Endothelial cell of umbilical vein (primary cell): ENCODE results near the gene GNG10. TPM values are rescaled to one million over a fixed set of nuclear protein-coding genes. Genes with fewer than 3 reads are reported as not detected.

ENCODE experiments used
- BruUV-seq: library from RNA; stranded (reverse); fragments of 400-500 nt; replicated peaks from 2 replicates; lab custom pipeline; 2021; lab: Mats Ljungman, UMichigan
- CTCF ChIA-PET: fragments of 300-600, 350-600 bp; sonication (Branson Sonifier 250); formaldehyde crosslinking; loops from one replicate; lab custom pipeline; 2021; ENCODE audit warnings: antibody characterized with exemption, inconsistent platforms; lab: Charles Lee
- POLR2A ChIA-PET: fragments of 300-600, 350-600 bp; sonication (Branson Sonifier 250); formaldehyde crosslinking; loops from one replicate; lab custom pipeline; 2021; ENCODE audit warnings: antibody characterized with exemption, inconsistent platforms; lab: Charles Lee
- DNase-seq: peaks from one replicate; pipeline ENCODE4 v3.0.0-alpha.2; 2011; ENCODE audit warnings: low read depth, low spot score
- FAIRE-seq: peaks from 2 replicates; lab custom pipeline; 2011; peaks lifted over from hg19 to GRCh38; lab: Jason Lieb, UNC
- H2AFZ ChIP-seq: 2 replicates; pipeline ENCODE4 v1.6.0; 2012; ENCODE audit warnings: low read depth, low read length, control low read depth, inconsistent platforms
- H3K27ac ChIP-seq: 2 replicates; pipeline ENCODE4 v1.5.1; 2011; ENCODE audit warnings: low read depth, mild to moderate bottlenecking, control low read depth, low read length, moderate library complexity; ENCODE audit not compliant: insufficient read depth
- H3K27me3 ChIP-seq, 2 experiments: 2 replicates each; pipeline versions ENCODE4 v1.6.0 to v1.6.1; 2011; ENCODE audit warnings: low read length in 2 of 2, mixed read lengths in 1 of 2; ENCODE audit not compliant: control insufficient read depth in 2 of 2, insufficient read depth in 2 of 2
- H3K36me3 ChIP-seq, 2 experiments: 2 replicates in 1 of 2; 3 replicates in 1 of 2; pipeline ENCODE4 v1.5.1; 2011; ENCODE audit warnings: low read length in 2 of 2, mild to moderate bottlenecking in 1 of 2, moderate library complexity in 1 of 2; ENCODE audit not compliant: control insufficient read depth in 2 of 2, insufficient read depth in 2 of 2; ENCODE audit errors: extremely low read depth in 1 of 2
- H3K4me1 ChIP-seq: 3 replicates; pipeline ENCODE4 v1.5.1; 2011; ENCODE audit warnings: mild to moderate bottlenecking, low read length; ENCODE audit not compliant: control insufficient read depth, insufficient read depth; ENCODE audit errors: extremely low read depth
- H3K4me2 ChIP-seq: 2 replicates; pipeline ENCODE4 v1.6.1; 2011; ENCODE audit warnings: low read length, control low read depth, mixed read lengths; ENCODE audit not compliant: insufficient read depth
- H3K4me3 ChIP-seq, 3 experiments: fragments of 200-600 bp in 1 of 3; sonication (generic), shearing (Covaris generic) in 1 of 3; replicated peaks in 1 of 3; 2 replicates each; pipeline ENCODE4 v1.5.1; 2011 to 2016; ENCODE audit warnings: control low read depth in 3 of 3, low read length in 3 of 3, mild to moderate bottlenecking in 2 of 3, inconsistent platforms in 1 of 3, low read depth in 1 of 3, moderate library complexity in 1 of 3; ENCODE audit not compliant: insufficient read depth in 1 of 3
- H3K79me2 ChIP-seq: 2 replicates; pipeline ENCODE4 v1.6.0; 2012; ENCODE audit warnings: low read length, inconsistent platforms; ENCODE audit not compliant: control insufficient read depth, insufficient read depth
- H3K9ac ChIP-seq: replicated peaks from 2 replicates; pipeline ENCODE3; 2011; ENCODE audit warnings: low read length, control low read depth; ENCODE audit not compliant: insufficient read depth; ENCODE audit errors: extremely low read depth
- H3K9me1 ChIP-seq: replicated peaks from 3 replicates; pipeline ENCODE4 v1.6.0; 2011; ENCODE audit warnings: mild to moderate bottlenecking, low read length; ENCODE audit not compliant: control insufficient read depth, insufficient read depth; ENCODE audit errors: extremely low read depth
- H3K9me3 ChIP-seq: replicated peaks from 2 replicates; pipeline ENCODE4 v1.5.1; 2012; ENCODE audit warnings: low read length, inconsistent platforms; ENCODE audit not compliant: control insufficient read depth, insufficient read depth
- H4K20me1 ChIP-seq: replicated peaks from 2 replicates; pipeline ENCODE3; 2011; ENCODE audit warnings: mild to moderate bottlenecking, low read length; ENCODE audit not compliant: control insufficient read depth, insufficient read depth; ENCODE audit errors: extremely low read depth
- EZH2 ChIP-seq: IDR thresholded peaks from 2 replicates; pipeline ENCODE4 v1.6.1; 2012; ENCODE audit warnings: borderline replicate concordance, low read depth, mild to moderate bottlenecking, moderate library complexity, low read length, inconsistent platforms; ENCODE audit not compliant: severe bottlenecking
- FOS ChIP-seq: IDR thresholded peaks from 2 replicates; pipeline ENCODE4 v1.6.1; 2011; ENCODE audit warnings: mild to moderate bottlenecking, low read length, moderate library complexity, borderline replicate concordance; ENCODE audit not compliant: insufficient read depth
- GATA2 ChIP-seq: IDR thresholded peaks from 2 replicates; pipeline ENCODE4 v1.7.0; 2011; ENCODE audit warnings: low read depth, mild to moderate bottlenecking, moderate library complexity, mixed read lengths, low read length; ENCODE audit not compliant: insufficient read length, insufficient read depth
- JUN ChIP-seq: IDR thresholded peaks from 2 replicates; pipeline ENCODE4 v1.6.1; 2011; ENCODE audit warnings: borderline replicate concordance, low read depth; ENCODE audit not compliant: insufficient read length, insufficient read depth
- MAX ChIP-seq: IDR thresholded peaks from 2 replicates; pipeline ENCODE4 v1.6.1; 2011; ENCODE audit not compliant: insufficient read depth, insufficient read length
- MYC ChIP-seq: IDR thresholded peaks from one replicate; pipeline ENCODE4 v1.6.1; 2011; ENCODE audit warnings: mild to moderate bottlenecking, low read depth, low read length
- POLR2A ChIP-seq: IDR thresholded peaks from 2 replicates; pipeline ENCODE4 v1.6.1; 2012; ENCODE audit warnings: low read depth, mild to moderate bottlenecking, control low read depth, low read length
- POLR2AphosphoS5 ChIP-seq: IDR thresholded peaks from 2 replicates; pipeline ENCODE4 v1.6.1; 2012; ENCODE audit warnings: low read depth, mild to moderate bottlenecking, control low read depth, low read length, moderate library complexity; ENCODE audit not compliant: insufficient read depth
- dilution Hi-C: fragments of 300-500 bp; cut with MboI; formaldehyde crosslinking; loops from one replicate; pipeline ENCODE4 v1.15.0; 2019; ENCODE audit warnings: low sequenced_read_pairs; ENCODE audit not compliant: extremely low pct_ligation_motif_present
- intact Hi-C: fragments of 100-400 bp; cut with micrococcal nuclease; formaldehyde crosslinking; loops from one replicate; pipeline ENCODE4 v1.10.0; 2022
- polyA plus RNA-seq, 4 experiments: library from polyadenylated mRNA; depleted of rRNA in 3 of 4; stranded (reverse) in 3 of 4; unstranded in 1 of 4; fragments of >200 nt; gene quantifications; 2 replicates each; pipeline versions ENCODE4 v1.2.1 to v1.2.3, GENCODE V29; 2011 to 2012; ENCODE audit warnings: missing spikeins in 1 of 4
- total RNA-seq: library from RNA; stranded (reverse); gene quantifications from 2 replicates; pipeline ENCODE4 v1.2.3, GENCODE V29; 2021
- TF ChIP-seq, protein P1 (sequence below), 2 donors: IDR thresholded peaks; 1 replicate in 1 of 2; 2 replicates in 1 of 2; pipeline ENCODE4 v1.5.1; 2011; ENCODE audit warnings: low read length in 2 of 2, mild to moderate bottlenecking in 2 of 2, moderate library complexity in 2 of 2, control low read depth in 1 of 2, inconsistent platforms in 1 of 2, low read depth in 1 of 2; ENCODE audit not compliant: insufficient read depth in 1 of 2; ENCODE audit errors: extremely low read depth in 1 of 2

The GNG10 gene
- total and polyA plus RNA-seq, 2 donors (not counting 3 experiments of a cell fraction or from before 2014, with no cell fraction given): 31.9 to 33.0 TPM

DNA sequence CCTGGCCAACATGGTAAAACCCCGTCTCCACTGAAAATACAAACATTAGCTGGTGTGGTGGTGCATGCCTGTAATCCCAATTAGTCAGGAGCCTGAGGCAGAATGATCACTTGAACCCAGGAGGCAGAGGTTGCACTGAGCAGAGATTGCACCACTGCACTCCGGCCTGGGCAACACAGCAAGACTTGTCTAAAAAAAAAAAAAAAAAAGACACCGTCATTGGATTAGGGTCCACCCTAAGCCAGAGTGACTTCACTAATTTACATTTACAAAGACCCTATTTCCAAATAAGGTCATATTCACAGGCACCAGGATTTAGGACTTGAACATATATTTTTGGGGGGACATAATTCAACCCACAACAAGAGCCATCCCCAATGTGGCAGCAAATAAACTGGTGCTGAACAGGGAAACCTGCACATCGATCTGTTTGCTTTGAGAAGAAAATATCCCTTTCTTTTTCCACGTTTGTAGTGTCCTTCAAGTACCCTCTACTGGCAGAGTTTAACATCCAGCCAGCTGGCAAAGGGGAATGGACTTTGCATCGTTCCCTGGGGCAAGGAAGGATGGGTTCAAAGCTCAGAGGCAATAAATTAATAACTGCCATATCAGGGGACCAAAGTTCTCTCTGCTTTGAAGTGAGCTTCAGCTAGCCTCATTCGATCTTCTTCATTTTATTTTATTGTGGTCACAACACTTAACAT is 34.0 kb upstream of the GNG10 start:
- H4K20me1 ChIP-seq: no peaks in the 10 kb centered on the region
- no peaks in the 10 kb centered on the region for H3K27me3 ChIP-seq
- no peak overlapping the region for H3K9ac ChIP-seq
- H3K79me2 ChIP-seq: peaks cover 10% of the 10 kb centered on the region
- no peak for FAIRE-seq
- peaks cover 15% of the 10 kb centered on the region for H3K4me1 ChIP-seq
- H3K9me1 ChIP-seq: no peaks in the 10 kb centered on the region
- H3K4me3 ChIP-seq: no peak overlapping the region
- POLR2A ChIA-PET: no interaction called here
- dilution Hi-C loops: no loop called here
- TF ChIP-seq MAX (no peak), POLR2AphosphoS5 (no peak), JUN (no peak), EZH2 (no peak), FOS (no peak), GATA2 (no peak), POLR2A (no peak), MYC (no peak)
- TF ChIP-seq, protein P1, sequence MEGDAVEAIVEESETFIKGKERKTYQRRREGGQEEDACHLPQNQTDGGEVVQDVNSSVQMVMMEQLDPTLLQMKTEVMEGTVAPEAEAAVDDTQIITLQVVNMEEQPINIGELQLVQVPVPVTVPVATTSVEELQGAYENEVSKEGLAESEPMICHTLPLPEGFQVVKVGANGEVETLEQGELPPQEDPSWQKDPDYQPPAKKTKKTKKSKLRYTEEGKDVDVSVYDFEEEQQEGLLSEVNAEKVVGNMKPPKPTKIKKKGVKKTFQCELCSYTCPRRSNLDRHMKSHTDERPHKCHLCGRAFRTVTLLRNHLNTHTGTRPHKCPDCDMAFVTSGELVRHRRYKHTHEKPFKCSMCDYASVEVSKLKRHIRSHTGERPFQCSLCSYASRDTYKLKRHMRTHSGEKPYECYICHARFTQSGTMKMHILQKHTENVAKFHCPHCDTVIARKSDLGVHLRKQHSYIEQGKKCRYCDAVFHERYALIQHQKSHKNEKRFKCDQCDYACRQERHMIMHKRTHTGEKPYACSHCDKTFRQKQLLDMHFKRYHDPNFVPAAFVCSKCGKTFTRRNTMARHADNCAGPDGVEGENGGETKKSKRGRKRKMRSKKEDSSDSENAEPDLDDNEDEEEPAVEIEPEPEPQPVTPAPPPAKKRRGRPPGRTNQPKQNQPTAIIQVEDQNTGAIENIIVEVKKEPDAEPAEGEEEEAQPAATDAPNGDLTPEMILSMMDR (IDR thresholded peaks at IDR 0.05; ENCODE audit: extremely low read depth in 1 of 2, insufficient read depth in 1 of 2, low read depth in 1 of 2, low read length in 2 of 2): no peak
- no peak overlapping the region for H3K27ac ChIP-seq
- intact Hi-C loops: no loop called here
- H3K4me2 ChIP-seq: no peak overlapping the region
- CTCF ChIA-PET: interaction anchor here (0.7 to 1.7 kb wide), 3 partner anchors 17 to 132 kb away, joined by 3 read pairs; no protein-coding TSS in a partner anchor
- no peaks in the 10 kb centered on the region for H3K9me3 ChIP-seq
- no peak overlapping the region for H2AFZ ChIP-seq
- DNase-seq: no peak
- no TSS peak for BruUV-seq
- H3K36me3 ChIP-seq: no peaks in the 10 kb centered on the region
